Ovary (tissue), 3 donors: ENCODE results near the gene KLK7.

Experiments
- CTCF ChIP-seq, 3 donors: fragments of 450-650 bp in 2 of 3; fragments of 200-600 bp in 1 of 3; IDR thresholded peaks; one replicate each; pipeline versions ENCODE4 v1.5.1 to v1.8.0; 2016 to 2022; ENCODE audit warnings: antibody characterized with exemption in 3 of 3, mild to moderate bottlenecking in 1 of 3
- EP300 ChIP-seq: sonication (generic); formaldehyde crosslinking; IDR thresholded peaks from one replicate; pipeline ENCODE4 v1.6.1; 2017; ENCODE audit warnings: antibody characterized with exemption
- POLR2A ChIP-seq: fragments of 450-650 bp; IDR thresholded peaks from one replicate; pipeline ENCODE4 v1.6.1; 2017; ENCODE audit warnings: antibody characterized with exemption, mild to moderate bottlenecking, moderate library complexity
- donor health status: DM: no; HTN: no; CAD: no.

GRCh38 chr19:50933640-50934039, 50.1 kb downstream of the KLK7 start:
- TF ChIP-seq EP300 (no peak), CTCF (IDR thresholded peaks at IDR 0.05) (no peak), POLR2A (no peak)
